GM18519 (cell line): ENCODE results near the gene OR10G2.
"Not testable (repeated sequence)": the region's sequence is repeated elsewhere in the genome, so short reads cannot be mapped to it uniquely, and the experiment has no call there.

ENCODE experiments used
- ATAC-seq: cut with Tn5 transposase; IDR thresholded peaks from one replicate; pipeline ENCODE4 v1.9.1; 2021; ENCODE audit warnings: mild to moderate bottlenecking, moderate library complexity; ENCODE audit not compliant: unreplicated experiment, low FRiP score

Gene OR10G2

GRCh38 chr14:21634840-21635239 is at the start of gene OR10G2:
Gene OR10G2, minus strand, starts transcription at chr14:21634940. Its CDS starts 98 bp downstream, at chr14:21634842.
- no peak for ATAC-seq

GRCh38 chr14:21680072-21680471 is 45.3 kb upstream of the OR10G2 start:
- ATAC-seq, result no peak

DNA sequence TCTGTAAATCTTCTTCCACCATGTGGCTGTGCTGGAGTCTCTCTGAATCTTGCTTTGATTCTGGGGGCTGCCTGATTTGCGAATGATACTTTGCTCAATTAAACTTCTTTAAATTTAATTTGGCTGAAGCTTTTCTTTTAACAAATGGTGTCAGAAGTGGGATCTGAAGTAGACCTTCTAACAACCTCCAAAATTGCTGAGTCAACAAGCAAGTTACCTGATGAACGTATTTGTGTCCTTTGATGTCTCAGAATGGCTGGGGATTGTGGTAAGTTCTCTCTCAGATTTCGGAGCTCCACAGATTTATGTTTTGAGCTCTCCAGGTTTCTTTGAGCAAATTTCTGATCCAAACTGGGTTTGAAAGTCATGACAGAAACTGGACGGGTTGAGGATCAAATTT is 40.8 kb upstream of the OR10G2 start:
- ATAC-seq, result no peak

GRCh38 chr14:21673718-21674117 is 39.0 kb upstream of the OR10G2 start, which contains the start of gene OR4E1:
Gene OR4E1, minus strand, starts transcription at chr14:21673818. Its CDS starts 2,883 bp downstream, at chr14:21670935.
- ATAC-seq, result no peak

GRCh38 chr14:21672116-21672515 is 37.4 kb upstream of the OR10G2 start:
- no peak for ATAC-seq

DNA sequence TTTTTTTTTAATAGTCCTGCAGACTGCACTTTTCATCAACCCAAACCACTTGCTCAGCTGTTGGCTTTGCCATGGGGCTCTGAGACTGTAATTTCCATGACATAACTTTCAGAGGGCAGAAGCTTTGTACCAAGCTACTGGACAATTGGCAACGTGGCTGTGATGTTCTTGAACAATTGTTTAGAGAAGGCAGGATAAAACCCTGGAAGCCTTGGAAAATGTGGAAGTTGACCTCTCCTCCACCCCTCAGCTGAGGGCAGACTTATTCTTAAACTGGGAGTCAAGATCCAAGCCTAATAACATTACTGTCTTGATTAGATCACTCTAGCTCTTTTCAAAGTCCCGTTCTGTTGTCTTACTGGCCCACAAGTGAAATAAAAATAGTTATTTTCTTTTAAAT is 36.6 kb upstream of the OR10G2 start:
- ATAC-seq, result no peak

GRCh38 chr14:21669284-21669683 is 34.5 kb upstream of the OR10G2 start:
- ATAC-seq, result no peak

- ATAC-seq, result no peak
These were observed 33.6 kb upstream of the OR10G2 start for GRCh38 chr14:21668377-21668776.

DNA sequence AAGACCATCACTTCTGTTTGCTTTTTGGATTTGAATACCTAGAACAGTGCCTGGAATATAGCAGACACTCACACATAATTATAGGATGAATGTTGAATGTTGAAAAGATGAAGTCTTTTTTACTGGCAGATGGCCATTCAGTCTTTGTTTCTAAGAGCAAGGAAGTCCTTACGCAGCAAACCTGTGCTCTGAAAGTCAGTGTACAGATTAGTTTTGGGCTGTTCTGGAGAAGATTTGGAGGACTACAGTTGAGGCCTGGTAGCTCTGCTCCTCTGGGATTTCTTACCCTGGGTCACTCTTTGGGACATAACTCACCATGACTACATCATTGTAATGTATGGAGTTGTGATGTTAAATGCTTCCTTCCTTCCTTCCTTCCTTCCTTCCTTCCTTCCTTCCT is 22.2 kb upstream of the OR10G2 start:
- ATAC-seq, result no peak

GRCh38 chr14:21654215-21654614 is 19.5 kb upstream of the OR10G2 start:
- ATAC-seq, result no peak

- no peak for ATAC-seq
These were observed 18.7 kb upstream of the OR10G2 start, which contains the start of gene OR4E2 for GRCh38 chr14:21653331-21653885. Gene OR4E2, plus strand, starts transcription at chr14:21653835. Its CDS starts 11,248 bp downstream, at chr14:21665083.

DNA sequence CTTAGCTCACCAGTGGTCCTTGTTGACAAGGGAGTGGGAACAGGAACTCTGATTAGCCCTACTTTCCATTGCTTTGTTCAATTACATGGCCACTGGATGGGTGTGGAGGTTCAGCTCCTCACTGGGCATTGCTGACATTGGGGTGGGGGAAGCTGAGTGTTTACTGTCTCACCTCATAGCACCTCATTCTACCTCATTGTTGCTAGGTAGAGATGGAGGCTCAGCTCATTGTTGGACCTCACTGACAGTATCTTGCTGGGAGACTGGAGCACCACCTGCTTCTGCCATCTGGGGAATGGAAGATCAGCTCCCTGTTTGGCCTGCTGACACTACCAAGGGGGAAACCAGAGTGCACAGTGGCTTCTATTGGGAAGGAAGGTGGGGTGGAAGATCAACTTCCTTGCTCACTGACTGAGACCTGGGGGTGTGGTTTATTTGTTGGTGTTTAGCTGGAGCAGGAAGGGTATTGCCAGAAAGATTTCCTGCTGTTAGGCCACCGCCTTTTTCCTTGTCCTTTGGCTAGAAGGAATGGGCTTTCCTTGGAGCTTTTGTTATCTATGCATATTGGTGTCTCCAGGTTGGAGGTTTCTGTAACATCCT is 17.6 kb upstream of the OR10G2 start:
- no peak for ATAC-seq

GRCh38 chr14:21647380-21647779 is 12.6 kb upstream of the OR10G2 start:
- no peak for ATAC-seq

GRCh38 chr14:21643407-21643806 is 8.7 kb upstream of the OR10G2 start:
- no peak for ATAC-seq

DNA sequence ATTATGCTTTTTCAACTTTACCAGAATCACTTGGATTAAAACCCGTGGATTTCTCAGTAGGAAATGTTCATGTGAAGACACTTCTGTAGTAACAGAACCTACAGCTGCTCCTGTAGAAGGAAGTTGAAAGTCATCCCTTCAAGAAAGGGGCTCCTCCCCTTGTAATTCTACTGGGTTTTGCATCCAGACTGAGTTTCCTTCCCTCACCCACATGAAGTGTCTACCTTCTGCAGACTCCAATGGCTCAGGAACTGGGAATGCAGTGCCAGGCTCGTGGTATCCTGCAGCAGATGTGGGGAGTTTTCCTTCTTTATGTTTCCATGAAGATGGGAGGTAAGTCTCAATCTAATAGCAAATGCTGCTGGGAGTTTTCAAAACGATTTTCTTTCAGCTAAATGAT is 7.9 kb upstream of the OR10G2 start:
- no peak for ATAC-seq

- ATAC-seq, result no peak
These were observed 3.7 kb downstream of the OR10G2 start for GRCh38 chr14:21631084-21631483.

DNA sequence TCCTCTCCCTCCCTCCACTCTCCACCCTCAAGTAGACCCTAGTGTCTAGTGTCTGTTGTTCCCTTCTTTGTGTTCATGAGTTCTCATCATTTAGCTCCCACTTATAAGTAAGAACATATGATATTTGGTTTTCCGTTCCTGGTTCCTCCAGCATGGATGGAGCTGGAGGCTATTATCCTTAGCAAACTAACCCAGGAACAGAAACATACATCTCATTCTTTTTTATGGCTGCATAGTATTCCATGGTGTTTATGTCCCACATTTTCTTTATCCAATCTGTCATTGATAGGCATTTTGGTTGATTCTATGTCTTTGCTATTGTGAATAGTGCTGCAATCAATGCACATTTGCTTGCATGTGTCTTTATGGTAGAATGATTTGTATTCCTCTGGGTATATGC is 4.2 kb downstream of the OR10G2 start:
- ATAC-seq, result not testable (repeated sequence)

DNA sequence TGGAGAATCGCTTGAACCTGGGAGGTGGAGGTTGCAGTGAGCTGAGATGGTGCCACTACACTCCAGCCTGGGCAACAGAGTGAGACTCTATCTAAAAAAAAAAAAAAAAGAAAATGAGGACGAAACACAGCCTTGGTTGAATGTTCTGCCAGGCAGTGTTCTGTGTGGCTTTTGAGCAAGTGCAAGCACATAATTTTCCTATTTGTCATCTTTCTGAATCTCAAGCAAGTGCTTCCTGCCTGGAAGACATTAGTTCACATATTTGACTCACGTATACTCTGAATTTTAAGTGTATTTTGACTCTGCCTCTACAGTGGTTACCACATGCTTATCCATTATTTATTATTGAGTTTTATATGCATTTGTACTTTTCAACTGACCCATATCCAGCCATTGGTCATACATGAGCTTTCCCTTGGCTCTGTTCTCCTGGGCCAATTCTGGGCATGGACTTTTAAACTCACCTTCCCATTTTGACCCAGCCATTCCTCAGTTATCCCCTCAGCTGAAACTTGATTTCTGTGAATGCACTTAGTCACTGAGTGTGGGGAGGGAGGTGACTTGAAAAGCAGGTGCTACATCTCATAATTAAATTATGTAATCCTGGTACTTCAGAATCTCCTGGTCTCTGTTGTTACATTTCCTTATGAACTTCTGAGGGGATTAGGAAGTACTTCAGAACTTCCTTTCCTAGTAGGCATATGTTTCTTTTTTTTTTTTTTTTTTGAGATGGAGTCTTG is 8.1 kb downstream of the OR10G2 start:
- ATAC-seq, result no peak

- ATAC-seq, result no peak
These were observed 17.1 kb downstream of the OR10G2 start for GRCh38 chr14:21617614-21618013.

GRCh38 chr14:21614240-21614639 is 20.5 kb downstream of the OR10G2 start:
- no peak for ATAC-seq

- ATAC-seq, result no peak
These were observed 22.4 kb downstream of the OR10G2 start for GRCh38 chr14:21612324-21612723.

- not testable (repeated sequence) for ATAC-seq
These were observed 32.6 kb downstream of the OR10G2 start for GRCh38 chr14:21602181-21602580.
